SK-N-SH (cell line): Measurements from ENCODE around the gene PLTP. TPM values are rescaled to one million over a fixed set of nuclear protein-coding genes. Genes with fewer than 3 reads are reported as not detected.

Experiments used
- CTCF ChIA-PET: fragments of 300-600, 350-600 bp; formaldehyde crosslinking; extraction: SDS; loops from one replicate; lab custom pipeline; 2021; lab: Yijun Ruan, JAX
- POLR2A ChIA-PET: fragments of 350-600 bp; sonication (Branson Sonifier 250); formaldehyde crosslinking; extraction: SDS; loops from one replicate; lab custom pipeline; 2020; ENCODE audit warnings: antibody characterized with exemption, inconsistent platforms; lab: Yijun Ruan, JAX
- DNase-seq: peaks from one replicate; pipeline ENCODE4 v3.0.0; 2012
- H2AFZ ChIP-seq: fragments of 200-600 bp; sonication (generic); 2 replicates; pipeline ENCODE4 v1.8.1; 2016; ENCODE audit warnings: antibody characterized with exemption, mild to moderate bottlenecking, low read depth
- H3F3A ChIP-seq: fragments of 200-600 bp; sonication (generic); replicated peaks from 2 replicates; pipeline ENCODE3; 2016; ENCODE audit warnings: antibody characterized with exemption, mild to moderate bottlenecking; ENCODE audit not compliant: insufficient read depth
- H3K27ac ChIP-seq, 2 experiments: fragments of 200-500 bp in 1 of 2; fragments of 200-600 bp in 1 of 2; sonication (Bioruptor generic) in 1 of 2; sonication (generic), shearing (Covaris generic) in 1 of 2; 2 replicates each; pipeline versions ENCODE4 v1.5.1 to v1.6.1; 2014 to 2016; ENCODE audit warnings: low read depth in 2 of 2, inconsistent platforms in 1 of 2, low read length in 1 of 2, mild to moderate bottlenecking in 1 of 2, mixed read lengths in 1 of 2
- H3K27me3 ChIP-seq: fragments of 200-600 bp; sonication (generic), shearing (Covaris generic); 2 replicates; pipeline ENCODE4 v1.6.1; 2016; ENCODE audit warnings: mixed run types; ENCODE audit not compliant: insufficient read depth
- H3K36me3 ChIP-seq, 2 experiments: fragments of 200-500 bp in 1 of 2; fragments of 200-600 bp in 1 of 2; sonication (Bioruptor generic) in 1 of 2; sonication (generic) in 1 of 2; replicated peaks in 1 of 2; 2 replicates each; pipeline versions ENCODE3 to v1.5.1; 2014 to 2016; ENCODE audit warnings: low read length in 1 of 2, mild to moderate bottlenecking in 1 of 2; ENCODE audit not compliant: insufficient read depth in 2 of 2, control insufficient read depth in 1 of 2
- H3K4me1 ChIP-seq, 2 experiments: fragments of 200-500 bp in 1 of 2; fragments of 200-600 bp in 1 of 2; sonication (Bioruptor generic) in 1 of 2; sonication (generic), shearing (Covaris generic) in 1 of 2; 2 replicates each; pipeline versions ENCODE4 v1.5.1 to v1.6.1; 2014 to 2016; ENCODE audit warnings: low read depth in 1 of 2, low read length in 1 of 2, mixed run types in 1 of 2; ENCODE audit not compliant: insufficient read depth in 2 of 2, control insufficient read depth in 1 of 2
- H3K4me2 ChIP-seq: fragments of 200-600 bp; sonication (generic), shearing (Covaris generic); 2 replicates; pipeline ENCODE4 v1.6.1; 2017; ENCODE audit warnings: mixed run types
- H3K4me3 ChIP-seq, 2 experiments: fragments of 200-500 bp in 1 of 2; fragments of 200-600 bp in 1 of 2; sonication (Bioruptor generic) in 1 of 2; sonication (generic), shearing (Covaris generic) in 1 of 2; 2 replicates each; pipeline versions ENCODE4 v1.5.1 to v1.8.1; 2014 to 2016; ENCODE audit warnings: low read depth in 2 of 2, inconsistent platforms in 1 of 2, low read length in 1 of 2, mild to moderate bottlenecking in 1 of 2, mixed read lengths in 1 of 2, moderate library complexity in 1 of 2
- H3K79me2 ChIP-seq: fragments of 200-600 bp; sonication (generic); 2 replicates; pipeline ENCODE4 v1.8.1; 2017; ENCODE audit warnings: mild to moderate bottlenecking; ENCODE audit not compliant: insufficient read depth
- H3K9ac ChIP-seq: fragments of 200-600 bp; sonication (generic); 2 replicates; pipeline ENCODE4 v1.6.1; 2017; ENCODE audit warnings: mixed run types
- H3K9me2 ChIP-seq: fragments of 200-600 bp; sonication (generic); 2 replicates; pipeline ENCODE4 v1.6.1; 2017; ENCODE audit warnings: mixed run types
- H3K9me3 ChIP-seq: fragments of 200-600 bp; sonication (generic); 2 replicates; pipeline ENCODE4 v1.6.1; 2017; ENCODE audit warnings: mixed run types, mild to moderate bottlenecking, moderate library complexity
- H4K20me1 ChIP-seq: fragments of 200-600 bp; sonication (generic); 2 replicates; pipeline ENCODE4 v1.6.1; 2017; ENCODE audit warnings: mild to moderate bottlenecking, mixed run types; ENCODE audit not compliant: insufficient read depth
- CHD2 ChIP-seq: fragments of 150-350 bp; IDR thresholded peaks from 2 replicates; pipeline ENCODE4 v1.6.1; 2018; ENCODE audit warnings: low read length; ENCODE audit not compliant: partially characterized antibody
- ELF1 ChIP-seq: IDR thresholded peaks from 2 replicates; pipeline ENCODE4 v1.4.0; 2012
- FOXM1 ChIP-seq: IDR thresholded peaks from 2 replicates; pipeline ENCODE4 v1.4.0; 2012; ENCODE audit warnings: low read depth, mild to moderate bottlenecking
- JUND ChIP-seq: IDR thresholded peaks from 2 replicates; pipeline ENCODE4 v1.4.0; 2012
- MAX ChIP-seq: IDR thresholded peaks from 2 replicates; pipeline ENCODE4 v1.4.0; 2012; ENCODE audit warnings: low read depth
- MXI1 ChIP-seq: IDR thresholded peaks from 2 replicates; pipeline ENCODE4 v1.6.1; 2012; ENCODE audit warnings: mild to moderate bottlenecking, low read depth, low read length, improper control_type of control experiment
- NFIC ChIP-seq: IDR thresholded peaks from 2 replicates; pipeline ENCODE4 v1.4.0; 2012; ENCODE audit warnings: borderline replicate concordance
- NRF1 ChIP-seq: IDR thresholded peaks from 2 replicates; pipeline ENCODE4 v1.6.1; 2012; ENCODE audit warnings: low read depth, mild to moderate bottlenecking, low read length
- PBX3 ChIP-seq: IDR thresholded peaks from 2 replicates; pipeline ENCODE4; 2012
- POLR2AphosphoS5 ChIP-seq: IDR thresholded peaks from 2 replicates; pipeline ENCODE4 v1.6.1; 2012; ENCODE audit warnings: low read depth, low read length
- RAD21 ChIP-seq: IDR thresholded peaks from 2 replicates; pipeline ENCODE4 v1.6.1; 2012; ENCODE audit warnings: mild to moderate bottlenecking, low read length
- RCOR1 ChIP-seq: fragments of 150-350 bp; IDR thresholded peaks from 2 replicates; pipeline ENCODE4 v1.6.1; 2017; ENCODE audit warnings: antibody characterized with exemption, low read length
- REST ChIP-seq: IDR thresholded peaks from 2 replicates; pipeline ENCODE4 v1.6.1; 2012; ENCODE audit warnings: mild to moderate bottlenecking, low read depth, low read length, moderate library complexity
- RXRA ChIP-seq: IDR thresholded peaks from 2 replicates; pipeline ENCODE4 v1.4.0; 2012; ENCODE audit warnings: low read depth, mild to moderate bottlenecking, borderline replicate concordance
- SIN3A ChIP-seq: IDR thresholded peaks from 2 replicates; pipeline ENCODE4 v1.6.1; 2012; ENCODE audit warnings: low read depth, mild to moderate bottlenecking, low read length, moderate library complexity, borderline replicate concordance
- TAF1 ChIP-seq: IDR thresholded peaks from 2 replicates; pipeline ENCODE4 v1.6.1; 2012; ENCODE audit warnings: low read depth, mild to moderate bottlenecking, low read length, moderate library complexity, borderline replicate concordance
- TCF12 ChIP-seq: IDR thresholded peaks from 2 replicates; pipeline ENCODE4 v1.4.0; 2012
- USF1 ChIP-seq: IDR thresholded peaks from 2 replicates; pipeline ENCODE4 v1.4.0; 2012; ENCODE audit warnings: low read depth, borderline replicate concordance
- YY1 ChIP-seq: IDR thresholded peaks from 2 replicates; pipeline ENCODE4 v1.4.0; 2012; ENCODE audit warnings: low read depth, mild to moderate bottlenecking
- WGBS: methylation state at CpG from one replicate; pipeline ENCODE4 v1.1.6; 2017; ENCODE audit warnings: low lambda C conversion rate; 5-methylcytosine and 5-hydroxymethylcytosine counted together
- polyA plus RNA-seq, 3 experiments: library from polyadenylated mRNA; depleted of rRNA; stranded (reverse); fragments of >200 nt; gene quantifications; 2 replicates each; pipeline ENCODE4 v1.2.3, GENCODE V29; 2012

Gene PLTP
- polyA plus RNA-seq, 1 of the 3 experiments (the other 2 are of a cell fraction): 154 TPM

- no peak for TF ChIP-seq REST
- TF ChIP-seq RCOR1: no peak
- TF ChIP-seq USF1: peak; percentile 87
- TF ChIP-seq PBX3: 0 out of 2 replicates have a peak, but pooled peaks have one; percentile 3
- TF ChIP-seq TCF12: no peak
- TF ChIP-seq RXRA: no peak
- no peak for TF ChIP-seq ELF1
- TF ChIP-seq NFIC: no peak
- TF ChIP-seq MXI1: peak; percentile 86
Measured at GRCh38 chr20:45911486-45912343, at the start of gene PLTP (continued).

- 98% methylated on average over 10 of the region's 14 CpGs for WGBS
- no peak overlapping the region for H3K4me2 ChIP-seq
- no peaks in the 10 kb centered on the region for H3K9me3 ChIP-seq
- peaks cover 27 to 65% of the 10 kb centered on the region in 2 experiments for H3K36me3 ChIP-seq
- H2AFZ ChIP-seq: no peak overlapping the region
- no peaks in the 10 kb centered on the region for H3K9me2 ChIP-seq
- DNase-seq: no peak
- H3K9ac ChIP-seq: no peak overlapping the region
- H3K27me3 ChIP-seq: no peaks in the 10 kb centered on the region
- no peaks in the 10 kb centered on the region for H4K20me1 ChIP-seq
- POLR2A ChIA-PET: no interaction called here
- CTCF ChIA-PET: interaction anchor here (0.9 to 6.1 kb wide), 4 partner anchors 9 to 69 kb away, joined by 3 to 51 read pairs (median 22); partner anchors contain the start of genes CTSA and NEURL2
- H3K4me3 ChIP-seq: no peak overlapping the region
- no peaks in the 10 kb centered on the region for H3F3A ChIP-seq
- H3K27ac ChIP-seq: no peak overlapping the region
- H3K4me1 ChIP-seq: no peaks in the 10 kb centered on the region
- H3K79me2 ChIP-seq: no peaks in the 10 kb centered on the region
- no peak for TF ChIP-seq TCF12
- TF ChIP-seq RCOR1: no peak
- TF ChIP-seq YY1: no peak
- no peak for TF ChIP-seq RXRA
- TF ChIP-seq NRF1: no peak
- no peak for TF ChIP-seq POLR2AphosphoS5
- TF ChIP-seq PBX3: no peak
- TF ChIP-seq SIN3A: no peak
- no peak for TF ChIP-seq FOXM1
- TF ChIP-seq REST: no peak
- no peak for TF ChIP-seq TAF1
- TF ChIP-seq MAX: no peak
- TF ChIP-seq JUND: no peak
- no peak for TF ChIP-seq CHD2
- TF ChIP-seq RAD21: no peak
Measured at GRCh38 chr20:45959956-45960630, 48.1 kb upstream of the PLTP start.
